Epithelial cell of umbilical artery (primary cell): ENCODE results near the gene RESP18. TPM values are rescaled to one million over a fixed set of nuclear protein-coding genes. Genes with fewer than 3 reads are reported as not detected.

Experiments used
- total RNA-seq: library from RNA; depleted of rRNA; stranded (reverse); fragments of >200 nt; gene quantifications from 2 replicates; pipeline ENCODE4 v1.2.3, GENCODE V29; 2014

RESP18 gene
- total RNA-seq: not detected in 2 replicates

DNA sequence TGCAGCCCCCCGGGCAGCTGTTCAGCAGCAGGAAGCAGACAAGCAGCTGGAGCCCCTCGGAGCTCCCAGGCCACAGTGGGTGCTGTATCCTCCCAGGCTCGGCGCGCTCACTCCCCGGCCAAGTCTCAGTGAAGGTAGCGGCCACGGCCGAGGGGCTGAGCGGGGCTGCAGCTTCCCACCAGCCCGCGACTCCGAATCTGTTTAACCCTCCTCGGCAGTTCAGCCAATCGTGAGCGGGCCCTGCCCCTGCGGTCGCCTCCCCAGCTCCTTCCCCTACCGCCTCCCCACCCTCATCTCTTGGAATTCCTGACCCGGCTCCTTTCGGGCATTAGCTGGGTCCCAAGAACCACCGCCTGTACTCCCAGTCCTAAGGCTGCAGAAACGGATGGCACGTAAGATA, at the start of gene RESP18:
RESP18 (minus strand) TSS at position 203 of the 400 bp plus-strand sequence.

DNA sequence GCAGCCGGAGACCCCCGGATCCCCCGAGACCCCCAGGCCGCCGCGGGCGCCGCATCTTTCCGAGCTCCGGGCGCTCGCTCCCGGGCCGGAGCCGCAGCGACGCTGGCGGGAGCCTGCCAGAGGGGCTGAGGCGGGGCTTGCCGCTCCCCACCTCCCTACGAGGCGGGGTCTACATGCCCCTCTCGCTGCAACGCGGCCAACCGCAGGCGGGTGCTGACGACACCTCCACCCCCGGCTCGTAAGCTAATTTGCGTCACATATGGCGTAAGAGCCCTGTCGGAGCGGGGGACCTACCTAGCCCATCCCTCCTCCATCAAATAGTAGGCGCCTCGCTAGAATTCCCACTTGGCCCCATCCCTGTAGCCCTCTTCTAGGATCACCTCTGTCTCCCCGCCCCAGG, 23.3 kb downstream of the RESP18 start, which contains the start of gene PTPRN:
PTPRN (minus strand) TSS at position 124 of the 400 bp plus-strand sequence; CDS start at position 55, 69 bp downstream.

DNA sequence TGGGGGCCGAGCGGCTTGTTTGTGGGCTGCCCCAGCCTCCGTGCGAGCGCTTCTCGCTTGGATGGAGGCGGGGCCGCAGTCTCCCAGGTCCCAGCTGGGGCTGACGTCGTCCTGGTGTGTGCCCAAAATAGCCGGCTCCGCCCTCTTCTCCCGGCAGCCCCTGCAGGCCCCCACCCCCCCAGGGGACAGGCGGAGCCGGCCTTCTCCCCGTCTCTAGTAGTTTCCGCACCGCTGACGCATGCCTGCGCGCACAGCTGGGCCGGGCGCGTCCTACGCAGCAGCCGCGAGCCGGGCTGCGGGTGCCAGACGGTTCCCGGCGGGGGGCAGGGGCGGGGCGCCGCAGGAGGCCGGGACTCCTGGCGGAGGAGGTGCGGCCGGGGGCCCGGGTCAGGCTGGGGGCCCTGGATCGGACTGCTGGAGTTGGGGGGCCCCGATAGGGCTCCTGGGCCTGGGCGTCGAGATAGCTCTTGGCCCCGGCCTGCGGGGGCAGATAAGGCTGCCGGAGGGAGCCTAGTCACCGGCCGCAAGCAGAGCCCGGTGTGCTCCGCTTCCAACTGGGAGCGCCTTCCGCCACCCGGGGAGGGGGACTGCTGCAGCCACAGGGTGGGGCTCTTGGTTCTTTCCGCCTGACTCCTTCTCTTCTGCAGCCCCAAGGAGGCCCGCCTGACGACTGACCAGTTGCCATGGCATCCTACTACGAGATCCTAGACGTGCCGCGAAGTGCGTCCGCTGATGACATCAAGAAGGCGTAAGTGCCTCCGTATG, 53.2 kb downstream of the RESP18 start, which contains the start of gene DNAJB2:
DNAJB2 (plus strand) TSS at position 216 of the 765 bp plus-strand sequence; CDS start at position 684, 468 bp downstream.

Other genes starting within 250 kb of the RESP18 start
- gene NHEJ1, start 171.9 kb downstream of the RESP18 start, total RNA-seq: 13.0 and 16.1 TPM in 2 replicates
- 0.65 and 1.1 TPM in 2 replicates for gene SLC23A3, start 162.7 kb downstream of the RESP18 start, total RNA-seq
- gene CNPPD1, start 155.8 kb downstream of the RESP18 start, total RNA-seq: 15.3 and 19.3 TPM in 2 replicates
- 40.9 and 60.9 TPM in 2 replicates for gene RETREG2, start 154.5 kb downstream of the RESP18 start, total RNA-seq
- 21.4 and 21.6 TPM in 2 replicates for gene ZFAND2B, start 126.0 kb downstream of the RESP18 start, total RNA-seq
- gene ABCB6, start 113.8 kb downstream of the RESP18 start, total RNA-seq: 23.7 and 44.2 TPM in 2 replicates
- gene ATG9A, start 103.1 kb downstream of the RESP18 start, total RNA-seq: 31.2 and 31.5 TPM in 2 replicates
- 17.2 and 23.1 TPM in 2 replicates for gene ANKZF1, start 102.9 kb downstream of the RESP18 start, total RNA-seq
- gene GLB1L, start 87.3 kb downstream of the RESP18 start, total RNA-seq: 4.0 and 6.2 TPM in 2 replicates
- gene STK16, start 87.3 kb downstream of the RESP18 start, total RNA-seq: 23.7 and 42.6 TPM in 2 replicates
- not detected in 2 replicates for gene TUBA4B, start 79.5 kb downstream of the RESP18 start, total RNA-seq
- gene TUBA4A, start 78.8 kb downstream of the RESP18 start, total RNA-seq: 5.3 and 8.8 TPM in 2 replicates
- 13.2 and 13.3 TPM in 2 replicates for gene DNAJB2, start 53.4 kb downstream of the RESP18 start, total RNA-seq
- under 0.01 and 1.5 TPM in 2 replicates for gene PTPRN, start 23.3 kb downstream of the RESP18 start, total RNA-seq
- gene DNPEP, start 55.2 kb upstream of the RESP18 start, total RNA-seq: 47.4 and 60.8 TPM in 2 replicates
- gene DES, start 85.6 kb upstream of the RESP18 start, total RNA-seq: under 0.01 and 1.2 TPM in 2 replicates
- gene SPEG, start 102.1 kb upstream of the RESP18 start, total RNA-seq: 0.30 and 0.32 TPM in 2 replicates
- gene GMPPA, start 166.1 kb upstream of the RESP18 start, total RNA-seq: 39.3 and 46.4 TPM in 2 replicates
- gene ASIC4, start 181.7 kb upstream of the RESP18 start, total RNA-seq: not detected in 2 replicates
- 0.97 and 5.5 TPM in 2 replicates for gene CHPF, start 211.1 kb upstream of the RESP18 start, total RNA-seq
- gene TMEM198, start 211.3 kb upstream of the RESP18 start, total RNA-seq: not detected in 2 replicates
- 13.0 and 13.2 TPM in 2 replicates for gene OBSL1, start 238.8 kb upstream of the RESP18 start, total RNA-seq
- gene INHA, start 239.6 kb upstream of the RESP18 start, total RNA-seq: not detected in 2 replicates